GM12892 (cell line): ENCODE results near the gene TMPRSS6.

Experiments used
- POLR2A ChIP-seq: IDR thresholded peaks from 2 replicates; pipeline ENCODE4 v1.6.1; 2011; ENCODE audit warnings: low read depth, low read length, control low read depth
- POLR2AphosphoS5 ChIP-seq: IDR thresholded peaks from 2 replicates; pipeline ENCODE4 v1.6.1; 2011; ENCODE audit warnings: low read depth, low read length, control low read depth

- TF ChIP-seq POLR2A (no peak), POLR2AphosphoS5 (no peak)
These were observed 23.9 kb upstream of the TMPRSS6 start for GRCh38 chr22:37133304-37134018.
